Suprapubic skin (tissue), 4 donors: ENCODE results near the gene SLIT1. TPM values are rescaled to one million over a fixed set of nuclear protein-coding genes. Genes with fewer than 3 reads are reported as not detected.

Experiments used
- DNase-seq, 2 donors: peaks; one replicate each; pipeline ENCODE4 v3.0.0-alpha.2; 2019; ENCODE audit warnings: low spot score in 2 of 2
- H3K27ac ChIP-seq: fragments of 200-600 bp; sonication (generic); one replicate; pipeline ENCODE4 v1.5.1; 2019
- H3K27me3 ChIP-seq: fragments of 200-600 bp; sonication (generic); one replicate; pipeline ENCODE4 v1.5.1; 2019
- H3K36me3 ChIP-seq: fragments of 200-600 bp; sonication (generic); one replicate; pipeline ENCODE4 v1.5.1; 2019
- H3K4me1 ChIP-seq: fragments of 200-600 bp; sonication (generic); one replicate; pipeline ENCODE4 v1.5.1; 2019
- H3K4me3 ChIP-seq: fragments of 200-600 bp; sonication (generic); one replicate; pipeline ENCODE4 v1.5.1; 2019; ENCODE audit warnings: mild to moderate bottlenecking
- H3K9me3 ChIP-seq: fragments of 200-600 bp; sonication (generic); one replicate; pipeline ENCODE4 v1.5.1; 2019
- EP300 ChIP-seq: sonication (generic); formaldehyde crosslinking; IDR thresholded peaks from one replicate; pipeline ENCODE4 v1.6.1; 2017; ENCODE audit warnings: antibody characterized with exemption
- POLR2A ChIP-seq, 2 donors: fragments of 450-650 bp; IDR thresholded peaks; one replicate each; pipeline ENCODE4 v1.6.1; 2017; ENCODE audit warnings: antibody characterized with exemption in 2 of 2, mild to moderate bottlenecking in 2 of 2, moderate library complexity in 2 of 2
- POLR2AphosphoS5 ChIP-seq, 3 donors: sonication (generic); formaldehyde crosslinking; IDR thresholded peaks; one replicate each; pipeline ENCODE4 v1.6.1; 2017; ENCODE audit warnings: antibody characterized with exemption in 3 of 3
- WGBS: methylation state at CpG from one replicate; pipeline ENCODE4 v1.1.5; 2018; 5-methylcytosine and 5-hydroxymethylcytosine counted together
- total RNA-seq, 4 donors: library from RNA; depleted of rRNA; stranded (reverse); fragments of >200 nt; gene quantifications; one replicate each; pipeline ENCODE4 v1.1.0, GENCODE V29; 2016
- TF ChIP-seq, protein P1 (sequence below), 2 donors: fragments of 200-600 bp in 1 of 2; fragments of 450-650 bp in 1 of 2; sonication (generic) in 1 of 2; IDR thresholded peaks; one replicate each; pipeline ENCODE4 v1.5.1; 2016 to 2019; ENCODE audit warnings: antibody characterized with exemption in 2 of 2, mild to moderate bottlenecking in 1 of 2, moderate library complexity in 1 of 2

The SLIT1 gene
- total RNA-seq, 4 donors from 2014 or later: 0.10 to 0.40 (median 0.11) TPM; not detected in 1

DNA sequence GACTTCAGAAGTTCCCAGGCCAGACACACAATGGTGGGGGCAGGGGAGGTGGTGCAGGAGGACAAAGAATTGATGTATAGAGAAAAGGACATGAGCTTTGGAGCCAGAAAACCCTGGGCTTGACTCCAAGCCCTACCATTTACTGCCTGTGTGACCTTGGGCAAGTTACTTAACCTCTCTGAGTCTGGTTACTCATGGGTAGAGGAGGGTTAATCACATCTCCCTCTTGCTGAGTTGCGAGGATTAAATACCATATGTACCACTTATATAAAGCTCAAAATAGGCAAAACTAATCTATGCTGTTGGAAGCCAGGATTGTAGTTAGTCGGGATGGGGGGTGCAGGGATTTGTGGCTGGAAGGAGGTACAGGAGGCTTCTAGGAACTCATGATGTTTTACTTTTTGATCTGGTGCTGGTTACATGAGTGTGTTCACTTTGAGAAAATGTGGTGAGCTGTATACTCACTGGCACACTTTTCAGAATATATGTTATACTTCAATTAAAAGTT, 106.8 kb downstream of the SLIT1 start:
- DNase-seq: no peak
- Histone ChIP-seq H3K9me3 (no peaks in the 10 kb centered on the region), H3K27ac (no peak overlapping the region), H3K4me1 (no peaks in the 10 kb centered on the region), H3K36me3 (no peaks in the 10 kb centered on the region), H3K27me3 (peaks cover 57% of the 10 kb centered on the region), H3K4me3 (no peak overlapping the region)
- 63% methylated on average over 2 of the region's 2 CpGs for WGBS
- TF ChIP-seq POLR2A (IDR thresholded peaks at IDR 0.05) (no peak), EP300 (no peak), POLR2AphosphoS5 (IDR thresholded peaks at IDR 0.05) (no peak)
- TF ChIP-seq, protein P1, sequence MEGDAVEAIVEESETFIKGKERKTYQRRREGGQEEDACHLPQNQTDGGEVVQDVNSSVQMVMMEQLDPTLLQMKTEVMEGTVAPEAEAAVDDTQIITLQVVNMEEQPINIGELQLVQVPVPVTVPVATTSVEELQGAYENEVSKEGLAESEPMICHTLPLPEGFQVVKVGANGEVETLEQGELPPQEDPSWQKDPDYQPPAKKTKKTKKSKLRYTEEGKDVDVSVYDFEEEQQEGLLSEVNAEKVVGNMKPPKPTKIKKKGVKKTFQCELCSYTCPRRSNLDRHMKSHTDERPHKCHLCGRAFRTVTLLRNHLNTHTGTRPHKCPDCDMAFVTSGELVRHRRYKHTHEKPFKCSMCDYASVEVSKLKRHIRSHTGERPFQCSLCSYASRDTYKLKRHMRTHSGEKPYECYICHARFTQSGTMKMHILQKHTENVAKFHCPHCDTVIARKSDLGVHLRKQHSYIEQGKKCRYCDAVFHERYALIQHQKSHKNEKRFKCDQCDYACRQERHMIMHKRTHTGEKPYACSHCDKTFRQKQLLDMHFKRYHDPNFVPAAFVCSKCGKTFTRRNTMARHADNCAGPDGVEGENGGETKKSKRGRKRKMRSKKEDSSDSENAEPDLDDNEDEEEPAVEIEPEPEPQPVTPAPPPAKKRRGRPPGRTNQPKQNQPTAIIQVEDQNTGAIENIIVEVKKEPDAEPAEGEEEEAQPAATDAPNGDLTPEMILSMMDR (IDR thresholded peaks at IDR 0.05): no peak

DNA sequence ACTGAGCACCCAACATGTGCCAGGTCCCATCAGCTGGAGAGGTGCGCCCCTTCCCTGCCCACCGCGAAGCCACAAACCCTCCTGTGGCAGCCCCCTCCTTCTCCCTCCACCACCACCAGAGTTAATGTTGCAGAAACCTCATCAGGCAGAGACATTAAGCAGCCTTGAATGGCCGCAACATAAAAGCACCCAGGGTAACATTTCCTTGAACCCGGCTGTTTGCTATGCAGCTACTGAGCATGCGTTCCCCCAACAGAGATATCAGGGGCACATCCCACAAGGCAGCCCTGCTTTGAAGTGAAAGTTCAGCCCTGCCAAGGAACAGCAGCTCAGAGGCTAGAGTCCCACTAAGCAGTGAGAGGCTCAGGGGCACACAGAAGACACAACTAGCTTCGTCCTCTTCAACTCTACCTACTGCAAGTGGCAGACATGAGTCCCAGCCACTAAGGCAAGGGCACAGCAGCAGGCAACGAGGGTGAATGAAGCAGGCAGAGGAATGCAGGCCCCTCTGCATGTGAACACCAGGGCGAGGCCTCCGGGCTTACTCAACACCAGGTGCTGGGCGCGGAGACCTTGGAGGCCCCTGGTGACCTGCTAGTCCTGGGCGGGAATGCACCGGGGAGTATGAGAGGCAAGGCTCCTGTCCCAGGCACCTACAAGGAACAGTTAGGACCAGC, 107.4 kb downstream of the SLIT1 start:
- TF ChIP-seq EP300 (no peak), POLR2A (IDR thresholded peaks at IDR 0.05) (no peak)
- TF ChIP-seq, protein P1 (IDR thresholded peaks at IDR 0.05): no peak
- H3K27me3 ChIP-seq: peaks cover 61% of the 10 kb centered on the region
- no peak for DNase-seq

DNA sequence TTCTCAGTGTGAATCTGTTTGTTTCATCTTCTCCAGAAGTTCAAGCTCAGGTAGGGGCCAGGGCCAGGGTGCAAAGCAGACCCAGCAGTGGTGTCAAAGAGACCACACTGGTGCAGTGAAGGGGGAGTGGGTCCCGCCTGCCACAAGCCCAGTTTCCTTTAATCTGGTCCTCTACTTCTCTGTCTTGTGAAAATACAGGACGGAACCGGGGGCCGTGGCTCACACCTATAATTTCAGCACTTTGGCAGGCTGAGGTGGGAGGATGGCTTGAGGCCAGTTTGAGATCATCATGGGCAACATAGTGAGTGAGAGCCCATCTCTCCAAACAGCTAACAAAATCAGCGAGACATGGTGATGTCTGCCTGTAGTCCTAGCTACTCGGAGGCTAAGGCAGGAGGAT, 109.0 kb downstream of the SLIT1 start:
- H3K4me1 ChIP-seq: peaks cover 5% of the 10 kb centered on the region
- peaks cover 67% of the 10 kb centered on the region for H3K27me3 ChIP-seq
- DNase-seq: no peak
- no peaks in the 10 kb centered on the region for H3K36me3 ChIP-seq
- H3K4me3 ChIP-seq: no peak overlapping the region
- H3K27ac ChIP-seq: no peak overlapping the region
- 80% methylated on average over 5 of the region's 6 CpGs for WGBS
- TF ChIP-seq EP300: no peak
- TF ChIP-seq, protein P1 (IDR thresholded peaks at IDR 0.05): no peak
- no peak for TF ChIP-seq POLR2AphosphoS5 (IDR thresholded peaks at IDR 0.05)
- no peak for TF ChIP-seq POLR2A (IDR thresholded peaks at IDR 0.05)
- no peaks in the 10 kb centered on the region for H3K9me3 ChIP-seq

More for the DNA sequence above, 107.4 kb downstream of the SLIT1 start:
- H3K4me3 ChIP-seq: no peak overlapping the region
- H3K4me1 ChIP-seq: no peaks in the 10 kb centered on the region
- H3K36me3 ChIP-seq: no peaks in the 10 kb centered on the region
- no peaks in the 10 kb centered on the region for H3K9me3 ChIP-seq
- WGBS: 80% methylated on average over 14 of the region's 14 CpGs
- H3K27ac ChIP-seq: no peak overlapping the region

DNA sequence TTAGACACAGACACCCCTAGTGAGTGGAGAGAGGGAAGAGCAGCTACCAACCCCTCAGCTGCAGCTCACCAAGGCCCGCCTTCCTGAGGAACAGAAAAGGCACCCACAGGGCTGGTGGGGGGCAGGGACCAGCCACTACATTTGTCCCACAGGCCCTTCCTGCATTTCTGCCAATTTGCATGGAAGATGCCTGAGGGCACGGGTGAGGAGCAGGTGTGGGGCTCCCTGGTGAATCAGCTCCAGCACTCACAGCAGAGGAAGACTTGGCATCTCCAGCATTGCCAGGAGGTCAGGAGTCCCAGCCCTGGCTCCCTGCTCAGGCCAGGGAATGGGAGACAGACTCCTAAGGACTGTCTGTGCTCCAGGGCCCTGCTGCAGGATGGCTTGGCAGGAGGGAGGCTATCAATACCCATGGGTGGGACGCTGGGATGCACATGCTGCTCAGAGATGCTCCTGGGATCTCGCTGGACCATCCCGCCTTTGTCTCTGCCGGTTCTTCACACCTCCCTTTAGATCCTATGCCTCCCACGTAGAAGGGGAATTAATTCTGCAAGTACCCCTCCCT, 109.7 kb downstream of the SLIT1 start:
- peaks cover 66% of the 10 kb centered on the region for H3K27me3 ChIP-seq
- WGBS: 77% methylated on average over 7 of the region's 7 CpGs
- H3K4me1 ChIP-seq: peaks cover 5% of the 10 kb centered on the region
- TF ChIP-seq POLR2AphosphoS5 (IDR thresholded peaks at IDR 0.05): no peak
- TF ChIP-seq, protein P1 (IDR thresholded peaks at IDR 0.05): no peak
- DNase-seq: no peak
- H3K36me3 ChIP-seq: no peaks in the 10 kb centered on the region
- no peaks in the 10 kb centered on the region for H3K9me3 ChIP-seq
- no peak overlapping the region for H3K4me3 ChIP-seq
- no peak overlapping the region for H3K27ac ChIP-seq

DNA sequence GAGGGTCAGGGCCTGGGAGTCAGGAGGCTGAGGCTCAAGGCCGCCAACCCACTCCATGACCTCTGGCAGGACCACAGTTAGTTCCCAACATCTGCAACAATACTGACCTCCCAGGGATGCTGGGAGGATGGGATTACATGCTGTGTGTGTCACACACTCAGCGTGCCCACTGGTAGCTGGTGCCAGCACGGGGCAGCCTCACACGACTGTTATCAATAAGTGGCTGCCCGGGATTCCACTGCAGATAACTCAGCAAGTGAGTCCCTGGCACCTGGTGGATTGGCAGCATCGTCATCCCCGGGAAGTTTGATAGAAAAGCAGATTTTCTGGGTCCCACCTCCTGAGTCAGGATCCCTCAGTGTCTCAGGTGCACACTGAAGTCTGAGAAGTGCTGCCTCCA, 110.3 kb downstream of the SLIT1 start:
- H3K27me3 ChIP-seq: peaks cover 70% of the 10 kb centered on the region
- peaks cover 5% of the 10 kb centered on the region for H3K4me1 ChIP-seq
- WGBS: 70% methylated on average over 6 of the region's 7 CpGs
- no peak overlapping the region for H3K4me3 ChIP-seq
- DNase-seq: no peak
- no peaks in the 10 kb centered on the region for H3K36me3 ChIP-seq
- no peaks in the 10 kb centered on the region for H3K9me3 ChIP-seq
- TF ChIP-seq, protein P1 (IDR thresholded peaks at IDR 0.05): no peak
- TF ChIP-seq EP300: no peak
- no peak for TF ChIP-seq POLR2A (IDR thresholded peaks at IDR 0.05)
- no peak for TF ChIP-seq POLR2AphosphoS5 (IDR thresholded peaks at IDR 0.05)
- no peak overlapping the region for H3K27ac ChIP-seq
